Transverse colon (tissue), 3 donors: ENCODE measurements around the gene ZNF221.

Experiments
- EP300 ChIP-seq: sonication (generic); formaldehyde crosslinking; IDR thresholded peaks from one replicate; pipeline ENCODE4 v1.6.1; 2017; ENCODE audit warnings: antibody characterized with exemption, low read depth
- POLR2A ChIP-seq: fragments of 450-650 bp; IDR thresholded peaks from one replicate; pipeline ENCODE4 v1.6.1; 2016; ENCODE audit warnings: antibody characterized with exemption, mild to moderate bottlenecking, moderate library complexity
- TF ChIP-seq, protein P1 (sequence below), 5 experiments: fragments of 200-600 bp in 3 of 5; fragments of 450-650 bp in 2 of 5; sonication (generic) in 3 of 5; IDR thresholded peaks; 1 replicate in 2 of 5; 2 replicates in 3 of 5; pipeline ENCODE4 v1.5.1; 2016 to 2017; ENCODE audit warnings: antibody characterized with exemption in 5 of 5, inconsistent platforms in 3 of 5, mild to moderate bottlenecking in 2 of 5, moderate library complexity in 1 of 5

DNA sequence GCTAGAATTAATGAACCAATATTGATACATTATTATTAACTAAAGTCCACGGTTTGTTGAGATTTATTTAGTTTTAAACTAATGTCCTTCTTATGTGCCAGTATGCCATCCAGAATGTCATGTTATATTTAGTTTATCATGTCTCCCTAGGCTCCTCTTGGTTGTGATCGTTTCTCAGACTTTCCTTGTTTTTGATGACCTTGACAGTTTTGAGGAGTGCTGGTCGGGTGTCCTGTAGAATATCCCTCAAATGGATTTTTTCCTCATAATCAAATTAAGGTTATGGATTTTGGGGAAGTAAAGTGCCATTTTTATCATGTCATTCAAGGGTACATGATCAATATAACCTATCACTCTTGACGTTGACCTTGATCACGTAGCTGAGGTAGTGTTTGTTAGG is 9.8 kb upstream of the ZNF221 start:
- TF ChIP-seq, protein P1, sequence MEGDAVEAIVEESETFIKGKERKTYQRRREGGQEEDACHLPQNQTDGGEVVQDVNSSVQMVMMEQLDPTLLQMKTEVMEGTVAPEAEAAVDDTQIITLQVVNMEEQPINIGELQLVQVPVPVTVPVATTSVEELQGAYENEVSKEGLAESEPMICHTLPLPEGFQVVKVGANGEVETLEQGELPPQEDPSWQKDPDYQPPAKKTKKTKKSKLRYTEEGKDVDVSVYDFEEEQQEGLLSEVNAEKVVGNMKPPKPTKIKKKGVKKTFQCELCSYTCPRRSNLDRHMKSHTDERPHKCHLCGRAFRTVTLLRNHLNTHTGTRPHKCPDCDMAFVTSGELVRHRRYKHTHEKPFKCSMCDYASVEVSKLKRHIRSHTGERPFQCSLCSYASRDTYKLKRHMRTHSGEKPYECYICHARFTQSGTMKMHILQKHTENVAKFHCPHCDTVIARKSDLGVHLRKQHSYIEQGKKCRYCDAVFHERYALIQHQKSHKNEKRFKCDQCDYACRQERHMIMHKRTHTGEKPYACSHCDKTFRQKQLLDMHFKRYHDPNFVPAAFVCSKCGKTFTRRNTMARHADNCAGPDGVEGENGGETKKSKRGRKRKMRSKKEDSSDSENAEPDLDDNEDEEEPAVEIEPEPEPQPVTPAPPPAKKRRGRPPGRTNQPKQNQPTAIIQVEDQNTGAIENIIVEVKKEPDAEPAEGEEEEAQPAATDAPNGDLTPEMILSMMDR (IDR thresholded peaks at IDR 0.05): no peak
- TF ChIP-seq EP300: no peak
- no peak for TF ChIP-seq POLR2A
